CD4-positive, alpha-beta T cell treated with Interleukin-6 for 4 hours (primary cell): ENCODE data around the gene EPHB2.

ENCODE experiments used
- DNase-seq: peaks from one replicate; pipeline ENCODE4 v3.0.0-alpha.2; 2020; ENCODE audit warnings: mixed read lengths

The EPHB2 gene

DNA sequence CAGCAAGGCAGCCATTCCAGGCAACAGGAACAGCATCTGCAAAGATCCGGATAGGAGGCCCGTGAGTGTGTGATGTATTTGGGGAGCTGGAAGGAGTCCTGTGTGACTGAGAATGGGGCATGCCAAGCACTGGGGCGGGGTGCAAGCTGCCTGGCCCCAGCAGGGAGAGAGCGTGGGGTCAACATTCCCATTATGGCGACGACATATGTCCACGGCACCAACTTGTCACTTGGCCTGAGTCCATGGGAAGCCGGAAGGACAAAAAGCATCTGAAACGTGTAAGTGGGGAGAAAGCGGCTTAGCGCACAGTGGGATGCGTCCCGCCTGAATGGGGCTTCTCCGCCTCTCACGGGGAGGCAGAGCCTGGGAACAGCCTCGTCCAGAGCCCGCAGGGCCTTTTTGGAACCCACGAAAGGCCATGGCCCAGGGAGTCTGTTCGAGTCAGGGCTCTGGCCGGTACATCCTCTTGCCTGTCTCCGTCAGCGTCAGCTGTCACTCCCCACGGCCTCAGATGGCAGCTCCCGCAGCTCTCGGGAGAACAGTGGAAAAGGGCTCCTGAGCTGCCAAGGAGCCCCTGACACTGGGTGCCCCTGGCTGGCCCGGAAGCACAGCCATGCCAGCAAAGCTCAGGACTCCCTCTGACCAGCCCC, 12.4 kb downstream of the EPHB2 start:
- DNase-seq = no peak

DNA sequence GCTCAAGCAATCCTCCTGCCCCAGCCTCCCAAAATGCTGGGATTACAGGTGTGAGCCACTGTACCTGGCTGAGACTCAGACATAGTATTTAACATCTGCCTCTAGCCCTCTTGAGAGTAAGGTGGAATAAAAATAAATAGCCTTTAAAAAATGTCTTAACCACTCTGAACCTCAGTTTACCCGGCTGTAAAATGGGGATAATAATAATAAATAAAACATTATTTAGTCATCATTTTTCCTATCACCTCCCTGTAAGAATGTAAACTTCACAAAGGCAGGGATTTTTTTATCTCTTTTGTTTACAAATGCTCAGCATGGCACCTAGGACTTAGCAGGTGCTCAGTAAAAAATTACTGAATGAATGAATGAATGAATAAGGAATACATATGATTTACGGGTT, 17.2 kb downstream of the EPHB2 start:
- no peak for DNase-seq

DNA sequence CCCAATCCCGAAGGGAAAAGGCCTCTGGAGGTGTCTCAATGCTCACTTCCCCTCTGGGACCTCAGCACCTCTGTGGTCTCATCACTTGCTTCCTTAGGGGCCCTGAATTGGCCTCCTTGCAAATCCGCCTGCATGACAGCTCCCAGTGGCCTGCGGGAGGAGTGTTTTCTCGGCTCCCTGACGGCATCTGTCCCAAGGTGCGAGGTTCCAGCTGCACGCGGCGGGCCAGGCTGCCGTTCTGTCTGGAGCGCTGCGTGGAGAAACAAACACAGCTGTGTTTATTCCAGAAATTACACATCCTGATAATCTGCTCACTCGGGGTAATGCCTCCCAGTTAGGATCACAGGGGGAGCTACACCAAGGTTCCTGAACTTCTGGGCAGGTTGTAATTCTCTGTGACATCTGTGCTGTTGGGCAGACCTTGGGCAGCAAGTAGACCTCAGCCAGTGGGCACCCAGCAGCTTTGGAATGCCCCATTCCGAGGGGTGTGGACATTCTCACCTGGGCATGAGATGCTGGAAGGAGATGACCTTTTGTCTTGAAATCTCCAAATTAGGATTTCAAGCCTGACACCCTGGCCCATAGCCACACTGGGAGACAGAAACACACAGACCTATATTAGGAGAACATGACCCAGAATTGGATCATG, 18.2 kb downstream of the EPHB2 start:
- no peak for DNase-seq

DNA sequence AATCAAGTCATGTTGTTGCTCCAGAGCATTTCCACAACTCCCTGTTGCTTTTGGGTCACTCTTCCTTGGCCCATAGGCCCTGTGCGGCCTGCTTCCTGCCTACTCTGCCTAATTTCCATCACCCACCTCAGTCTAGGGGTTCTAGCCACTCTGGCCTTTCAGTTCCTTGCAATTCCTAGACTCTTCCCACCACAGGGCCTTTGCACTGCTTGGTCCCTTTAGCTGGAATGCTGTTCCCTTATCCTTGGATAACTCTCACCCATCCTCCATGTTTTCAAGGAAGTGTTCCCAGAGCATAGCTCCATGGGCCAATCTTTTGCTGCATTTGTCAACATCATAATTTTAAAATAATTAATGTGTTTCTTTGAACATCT, 18.7 kb downstream of the EPHB2 start:
- DNase-seq = no peak

DNA sequence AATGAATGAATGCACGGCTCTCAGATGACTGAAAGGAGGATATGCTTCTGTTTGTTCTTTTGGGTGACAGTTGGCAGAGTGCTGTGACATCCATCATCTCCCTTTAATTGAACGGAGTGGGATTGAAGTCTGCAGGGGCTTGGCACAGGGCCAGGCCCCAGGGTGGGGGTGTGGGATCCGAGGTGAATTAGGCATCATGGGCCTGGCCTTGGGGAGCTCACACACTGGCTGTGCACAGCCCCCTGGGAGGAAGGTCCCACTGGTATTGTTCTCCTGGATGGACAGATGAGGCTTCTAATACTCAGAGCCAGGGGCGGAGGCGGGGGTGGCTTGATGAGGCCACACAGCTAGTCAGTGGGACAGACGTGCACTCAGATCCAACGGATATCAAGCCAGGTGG, 19.3 kb downstream of the EPHB2 start:
- DNase-seq = no peak

DNA sequence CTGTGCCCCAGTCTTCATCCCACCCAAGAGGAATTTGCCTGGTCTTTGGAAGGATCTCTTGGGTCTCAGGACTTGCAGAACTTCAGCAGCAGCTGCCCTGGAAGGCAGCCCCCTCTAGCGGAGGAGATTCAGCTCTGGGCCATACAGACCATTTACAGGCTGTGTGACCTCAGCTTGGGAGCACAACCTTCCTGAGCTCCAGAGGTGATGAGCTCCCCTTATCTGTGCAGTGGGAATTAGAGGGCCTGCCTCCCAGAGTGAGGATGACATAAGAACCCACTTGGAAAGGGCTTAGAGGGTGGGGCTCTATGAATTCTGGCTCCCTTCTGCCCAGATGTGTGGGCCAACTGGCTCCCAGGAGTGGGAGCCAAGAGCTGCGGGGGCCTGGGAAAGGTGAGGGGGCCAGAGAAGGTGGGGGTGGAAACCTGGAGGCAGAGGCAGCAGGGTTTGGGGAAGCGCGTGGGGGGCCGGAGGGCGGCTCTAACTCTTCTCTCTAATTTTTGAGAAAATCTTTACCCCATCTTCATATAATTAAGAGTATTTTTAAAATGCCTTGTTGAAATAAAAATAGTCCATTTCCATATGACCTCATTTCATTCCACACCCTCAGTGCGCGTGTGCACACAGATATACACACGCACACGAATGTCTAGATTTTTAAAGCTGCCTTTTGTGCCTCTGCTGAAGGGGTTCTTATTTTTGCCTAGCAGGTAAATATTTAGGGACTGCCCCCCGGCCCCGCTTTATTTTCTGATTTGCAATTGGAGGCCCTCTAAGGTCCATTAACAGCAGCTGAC, 21.5 kb downstream of the EPHB2 start:
- no peak for DNase-seq

DNA sequence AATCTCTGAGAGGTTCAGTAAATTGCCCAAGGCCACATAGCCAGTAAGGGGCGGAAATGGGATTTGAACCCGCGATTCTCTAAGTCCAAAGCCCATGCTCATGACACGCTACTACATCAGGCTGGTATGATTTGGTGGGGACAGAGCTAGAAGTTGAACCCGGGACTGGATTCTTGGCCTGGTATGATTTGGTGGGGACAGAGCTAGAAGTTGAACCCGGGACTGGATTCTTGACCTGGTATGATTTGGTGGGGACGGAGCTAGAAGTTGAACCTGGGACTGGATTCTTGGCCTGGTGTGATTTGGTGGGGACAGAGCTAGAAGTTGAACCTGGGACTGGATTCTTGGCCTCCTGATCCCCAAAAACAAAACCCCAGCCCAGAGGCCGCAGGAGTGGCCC, 23.0 kb downstream of the EPHB2 start:
- no peak for DNase-seq

DNA sequence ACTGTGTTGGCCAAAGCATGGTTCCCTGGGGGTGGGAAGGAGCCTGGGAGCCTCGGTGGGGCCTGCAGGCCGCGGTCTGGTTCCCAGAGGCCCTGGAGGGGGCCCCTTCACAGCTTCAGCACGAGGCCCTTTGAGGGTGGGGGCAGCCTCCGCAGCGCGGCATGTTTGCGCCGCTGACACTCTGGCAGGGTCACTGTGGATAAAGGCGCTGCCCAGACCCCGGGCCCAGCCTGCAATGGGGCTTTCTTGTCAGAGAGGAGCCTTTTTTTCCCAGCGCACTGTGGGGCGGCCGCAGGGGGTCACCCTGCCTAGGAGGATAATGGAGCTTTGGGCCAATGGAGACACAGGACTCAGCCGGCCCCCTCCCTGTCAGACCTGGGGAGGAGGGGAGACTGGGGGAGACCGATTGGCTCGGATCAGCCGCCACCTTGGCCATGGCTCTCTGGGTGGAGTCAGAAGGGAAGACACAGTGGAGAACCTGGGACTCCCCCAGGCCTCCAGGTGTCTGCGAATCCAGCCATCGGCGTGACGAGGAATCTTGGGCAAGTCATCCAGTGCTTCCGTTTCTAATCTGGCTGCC, 26.0 kb downstream of the EPHB2 start:
- DNase-seq = no peak

DNA sequence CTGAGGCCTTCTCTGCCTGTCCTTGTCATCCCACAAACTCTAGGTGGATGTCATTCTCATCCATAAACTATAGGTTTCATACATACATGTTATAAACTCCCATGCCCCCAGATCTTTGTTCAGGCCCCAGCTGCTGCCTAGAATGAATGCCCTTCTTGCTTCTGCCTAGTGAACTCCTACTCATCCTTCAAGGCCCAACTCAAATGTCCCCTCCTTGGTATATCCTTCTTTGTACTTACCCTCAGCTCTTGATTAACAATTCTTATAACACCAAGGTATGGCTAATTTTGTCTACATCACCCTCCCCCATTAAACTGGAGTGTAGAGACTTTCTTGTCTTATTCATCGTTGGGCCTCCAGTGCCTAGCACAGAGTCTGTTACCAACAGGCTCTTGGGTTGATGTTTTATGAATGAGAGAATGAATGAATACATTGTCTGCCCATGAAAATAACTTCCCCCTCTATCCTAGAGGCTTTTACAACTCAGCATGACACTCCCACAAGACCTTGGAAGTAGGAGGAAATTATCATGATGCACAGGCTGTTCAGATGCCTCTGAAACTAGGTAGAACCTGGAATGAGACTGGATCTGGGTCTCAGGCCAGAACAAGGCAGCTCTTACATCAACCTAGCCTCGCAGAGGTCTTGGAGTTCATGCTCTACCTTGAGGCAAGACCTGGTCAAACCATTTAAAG, 26.9 kb downstream of the EPHB2 start:
- no peak for DNase-seq

DNA sequence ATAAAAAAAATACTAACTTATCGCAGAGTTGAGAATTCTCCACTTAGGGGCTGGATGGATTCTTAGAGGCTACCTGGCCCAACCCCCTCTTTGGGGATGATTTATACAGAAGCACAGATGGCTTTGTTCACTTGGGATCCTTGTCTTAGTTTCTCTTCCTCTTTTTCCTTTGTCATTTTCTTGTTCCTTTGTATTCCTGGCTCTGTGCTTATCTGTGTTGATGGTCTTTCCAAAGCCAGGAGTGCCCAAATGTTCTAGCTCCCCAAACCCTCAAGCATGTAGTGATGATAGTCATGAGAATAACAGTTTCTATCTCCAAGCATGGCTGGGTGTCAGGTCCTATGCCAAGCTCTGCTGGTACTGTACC, 27.4 kb downstream of the EPHB2 start:
- DNase-seq = no peak

DNA sequence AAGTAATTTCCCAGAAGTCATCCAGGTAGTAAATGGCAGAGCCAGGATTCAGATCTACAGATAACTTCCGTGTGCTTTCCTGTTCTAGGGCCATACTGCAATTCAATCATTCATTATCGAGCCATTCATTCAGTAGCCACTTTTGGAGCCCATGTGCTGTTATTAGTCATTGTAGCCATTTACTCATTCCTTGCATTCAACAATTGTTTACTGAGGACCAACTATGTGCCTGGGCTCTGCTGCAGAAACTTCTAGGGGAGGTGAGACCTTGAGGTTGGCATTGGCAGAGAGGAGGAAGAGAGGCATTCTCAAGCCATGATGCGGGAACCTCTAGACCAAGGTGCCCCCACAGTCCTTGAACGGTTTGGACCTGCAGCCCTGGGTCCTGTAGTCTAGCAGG, 27.9 kb downstream of the EPHB2 start:
- DNase-seq = no peak

DNA sequence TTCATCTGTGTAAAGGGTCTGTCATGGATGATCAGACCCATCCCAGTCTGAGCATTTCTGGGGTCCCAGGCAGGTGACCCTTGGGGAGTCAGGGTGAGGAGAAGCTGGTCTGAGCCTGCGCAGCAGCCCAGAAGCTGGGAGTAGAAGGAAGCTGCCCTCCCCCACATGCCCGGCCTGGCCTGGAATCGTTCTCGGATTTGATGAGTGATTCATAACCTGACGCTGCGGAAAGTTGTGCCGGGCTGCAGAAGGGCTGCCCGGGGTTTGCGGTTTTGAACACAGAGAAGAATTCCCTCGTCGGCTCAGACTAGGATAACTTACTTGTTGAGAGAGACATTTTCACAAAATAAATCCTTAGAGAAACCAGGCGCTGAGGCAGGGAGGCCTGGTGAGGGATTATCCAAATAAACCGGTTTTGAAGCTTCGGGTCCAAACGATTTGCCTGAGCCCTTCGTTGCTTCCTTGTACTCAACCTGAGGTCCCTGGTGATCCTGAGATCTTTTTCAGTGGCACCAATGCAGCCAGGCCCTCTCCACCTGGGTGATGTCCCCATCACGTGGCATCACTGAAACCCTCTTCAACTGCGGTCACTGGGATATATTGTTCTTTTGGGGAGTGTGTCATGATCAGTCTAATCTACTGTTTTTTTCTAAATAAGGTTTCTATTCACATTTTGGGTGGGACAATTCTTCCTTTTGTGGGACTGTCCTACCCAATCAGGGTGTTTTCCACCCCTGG, 29.2 kb downstream of the EPHB2 start:
- no peak for DNase-seq

DNA sequence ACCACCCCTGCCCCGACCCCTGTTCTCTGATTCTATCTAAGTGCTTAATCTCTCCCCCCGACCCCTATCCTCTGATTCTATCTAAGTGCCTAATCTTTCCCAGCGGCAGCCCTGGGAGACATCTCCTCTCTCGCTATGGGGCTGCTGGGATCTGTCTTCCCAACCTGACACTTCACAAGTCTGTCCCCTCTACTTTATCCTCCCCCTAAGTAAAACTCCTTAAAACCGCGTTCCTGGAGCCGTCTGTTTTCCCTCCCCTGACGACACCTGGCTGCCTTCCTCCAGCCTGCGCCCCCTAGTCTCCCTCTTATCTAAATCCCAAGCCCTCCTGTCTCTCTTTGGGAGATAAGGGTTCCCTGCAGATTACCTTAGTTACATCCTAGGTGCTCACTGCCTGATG, 30.5 kb downstream of the EPHB2 start:
- DNase-seq = no peak

DNA sequence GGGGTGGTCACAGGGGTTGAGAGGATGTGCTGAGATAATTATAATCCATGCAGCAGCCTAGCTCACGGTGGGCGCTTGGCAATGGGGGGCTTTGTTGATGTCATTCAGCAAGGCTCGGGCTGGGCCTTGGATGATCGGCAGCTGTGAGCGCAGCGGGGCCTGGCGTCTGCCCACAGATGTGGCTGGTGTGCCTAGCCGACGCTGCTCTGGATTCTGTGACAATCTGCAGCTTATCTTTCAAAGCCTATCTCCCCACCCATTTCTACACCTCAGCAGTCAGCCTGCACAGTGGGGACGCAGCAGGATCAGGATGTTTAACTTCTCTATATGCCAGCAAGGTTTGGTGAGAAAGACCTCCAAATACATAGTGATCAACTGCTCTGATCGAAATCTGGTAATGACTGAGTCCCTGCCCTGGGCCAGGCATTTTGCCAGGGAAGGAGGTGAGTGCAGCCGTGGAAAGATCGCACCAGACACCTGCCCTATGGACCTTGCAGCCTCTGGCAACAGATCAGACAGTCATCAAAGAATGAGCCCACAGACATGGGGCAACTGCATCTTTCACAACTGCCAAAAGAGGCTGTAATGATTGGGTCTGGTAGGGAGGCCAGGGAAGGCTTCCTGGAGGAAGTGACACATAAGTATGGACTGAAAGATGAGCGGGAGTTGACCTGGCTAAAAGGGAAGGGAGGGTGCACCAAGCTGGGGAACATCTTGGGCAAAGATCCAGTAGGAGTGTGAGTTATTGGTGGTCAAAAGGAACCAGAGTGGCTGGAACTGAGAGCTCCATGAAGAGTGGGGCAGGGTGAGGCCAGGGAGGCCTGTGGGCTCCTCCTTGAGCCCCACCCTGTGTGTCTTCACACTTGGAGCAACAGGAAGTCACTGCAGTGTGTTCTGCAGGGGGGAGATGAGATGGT, 35.3 kb downstream of the EPHB2 start:
- DNase-seq = no peak

DNA sequence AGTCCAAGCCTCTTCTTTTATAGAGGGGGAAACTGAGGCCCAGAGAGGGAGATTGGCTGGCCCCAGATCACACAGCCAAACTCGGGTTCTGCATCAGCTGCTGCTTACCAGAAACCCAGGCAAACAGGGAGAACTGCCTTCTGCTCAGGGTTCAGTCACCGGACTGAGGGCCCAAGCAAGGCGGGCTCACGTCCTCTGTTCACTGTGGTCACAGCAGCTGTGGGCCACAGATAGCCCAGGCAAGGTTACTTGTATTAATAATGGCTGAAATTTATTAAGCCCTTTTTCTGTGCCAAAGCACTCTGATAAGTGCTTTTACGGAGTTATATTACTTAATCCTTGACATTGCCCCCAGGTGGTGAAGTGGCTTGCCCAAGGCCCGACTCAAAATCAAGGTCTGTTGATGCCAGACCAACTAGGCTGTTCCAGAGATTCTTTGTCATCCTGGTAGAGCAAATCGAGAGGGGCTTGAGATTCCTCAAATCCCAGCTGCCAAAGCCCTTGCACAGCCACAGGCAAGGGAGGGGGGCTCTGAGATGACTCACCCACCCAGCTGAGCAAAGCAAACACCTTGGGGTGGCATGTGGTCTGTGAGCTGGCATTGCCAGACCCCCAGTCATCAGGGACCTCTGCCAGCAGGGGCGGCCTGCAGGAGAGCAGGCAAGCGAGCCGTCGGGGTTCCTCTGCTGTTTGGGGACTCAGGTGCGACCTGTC, 36.5 kb downstream of the EPHB2 start:
- DNase-seq = no peak

DNA sequence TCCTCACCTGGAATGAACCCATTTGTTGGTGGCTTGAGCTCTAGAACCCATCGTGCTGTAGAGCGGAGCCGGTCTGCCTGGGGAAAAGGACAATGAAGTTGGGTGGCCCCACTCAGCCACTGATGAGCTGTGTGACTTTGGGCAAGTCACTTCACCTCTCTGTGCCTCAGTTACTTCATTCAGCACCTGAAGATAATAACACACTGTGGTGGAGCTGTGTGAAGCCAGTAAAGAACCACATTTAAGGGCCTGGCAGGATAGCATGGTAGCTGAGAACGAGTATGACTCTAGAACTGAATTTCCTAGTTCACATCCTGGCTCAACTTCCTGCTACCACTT, 37.1 kb downstream of the EPHB2 start:
- DNase-seq = no peak

DNA sequence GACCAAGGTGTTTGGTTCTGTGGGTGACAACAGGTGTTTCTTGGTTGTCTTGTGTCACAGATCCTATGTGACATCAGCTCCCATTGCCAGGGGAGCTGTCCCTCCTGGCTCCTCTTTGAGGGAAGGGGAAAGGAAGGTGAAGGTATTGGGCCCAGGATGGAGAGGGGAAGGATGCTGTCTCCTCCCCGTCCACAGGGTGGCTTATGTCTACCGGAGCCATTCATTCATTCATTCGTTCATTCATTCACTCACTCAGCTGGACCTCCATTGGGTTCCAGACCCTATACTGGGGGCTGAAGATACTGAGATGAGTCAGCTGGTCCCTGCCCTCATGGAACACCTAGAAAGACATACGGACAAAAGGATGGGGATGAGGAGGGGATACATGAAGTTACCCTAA, 38.9 kb downstream of the EPHB2 start:
- no peak for DNase-seq

DNA sequence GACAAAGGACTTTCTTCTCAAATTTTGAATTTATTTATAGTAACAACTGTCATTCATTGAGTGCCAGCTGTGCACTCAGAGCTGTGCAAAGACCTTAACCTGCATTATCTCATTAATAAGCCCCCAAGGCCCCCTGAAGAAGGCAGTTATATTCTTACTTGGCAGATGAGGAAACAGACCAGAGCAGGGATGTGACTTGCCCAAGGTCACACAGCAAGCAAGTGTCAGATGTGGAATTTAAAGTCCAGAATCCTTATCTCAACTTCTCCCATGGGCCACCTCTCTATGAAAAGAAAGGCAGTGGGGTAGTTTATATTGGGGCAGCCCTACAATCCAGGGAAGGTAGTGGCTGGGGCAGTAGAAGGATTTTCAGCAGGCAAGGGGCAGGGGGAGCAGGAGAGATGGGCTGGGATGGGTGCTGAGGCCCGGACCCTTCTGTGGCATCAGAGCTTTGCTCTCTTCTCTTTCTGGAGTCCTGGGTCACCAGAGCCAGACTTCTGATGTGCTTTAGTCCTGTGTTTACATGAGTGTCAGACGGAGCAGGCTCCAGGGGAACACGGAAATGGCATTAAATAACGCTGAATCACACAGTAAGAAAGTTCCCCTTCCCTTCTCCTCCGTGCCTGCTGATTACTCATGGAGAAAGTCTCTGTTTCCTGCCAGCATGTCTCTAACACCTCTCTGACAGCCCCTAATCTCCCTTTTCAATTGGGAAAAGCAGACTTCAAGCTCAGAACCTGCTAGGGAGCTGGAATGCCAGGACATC, 39.5 kb downstream of the EPHB2 start:
- DNase-seq = no peak

DNA sequence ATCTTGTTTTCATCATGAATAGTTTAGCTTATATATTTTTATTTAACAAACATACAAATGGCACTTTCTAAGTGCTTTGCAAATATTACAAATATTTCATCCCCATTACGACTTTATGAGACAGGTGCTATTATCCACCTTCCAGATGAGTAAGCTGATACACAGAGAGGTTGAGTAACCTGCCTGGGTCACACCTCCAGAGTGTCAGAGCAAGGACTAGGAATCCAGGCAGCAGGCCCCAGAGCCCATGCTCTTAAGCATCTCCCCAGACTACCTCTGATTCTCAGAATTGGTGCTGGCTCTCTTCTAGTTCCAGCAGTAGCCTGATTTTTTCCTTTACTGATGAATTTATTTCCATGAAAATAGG, 40.0 kb downstream of the EPHB2 start:
- no peak for DNase-seq

DNA sequence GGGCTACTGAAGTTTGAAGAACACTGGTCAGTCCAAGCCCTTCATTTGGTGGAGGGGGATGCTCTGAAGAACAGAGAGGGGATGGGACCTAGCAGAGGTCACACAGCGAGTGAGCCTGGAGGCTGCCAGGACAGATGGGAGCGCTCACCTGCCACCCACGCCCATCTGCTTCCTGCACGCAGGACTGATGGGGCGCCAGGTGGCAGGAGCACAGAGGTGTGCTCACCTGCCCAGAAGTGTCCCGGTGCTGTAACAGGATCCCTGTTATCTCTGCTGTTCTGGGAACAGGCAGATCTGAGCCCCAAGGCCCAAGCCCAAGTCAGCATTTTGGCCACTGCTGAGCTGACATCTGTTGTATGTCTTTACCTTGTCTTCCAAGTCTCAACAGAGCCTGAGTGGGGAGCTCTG, 40.5 kb downstream of the EPHB2 start:
- no peak for DNase-seq
